HG03135 (cell line): ENCODE results near the gene PKLR.

Source experiments
- ATAC-seq: cut with Tn5 transposase; IDR thresholded peaks from one replicate; pipeline ENCODE4 v1.9.1; 2021; ENCODE audit warnings: mild to moderate bottlenecking, moderate library complexity; ENCODE audit not compliant: unreplicated experiment

Gene PKLR

GRCh38 chr1:155285631-155286044 lies 15.6 kb downstream of the PKLR start:
- no peak for ATAC-seq

- no peak for ATAC-seq
These were observed 16.2 kb downstream of the PKLR start for GRCh38 chr1:155285063-155285462.

- ATAC-seq: no peak
These were observed 16.8 kb downstream of the PKLR start for GRCh38 chr1:155284476-155284875.

GRCh38 chr1:155282488-155283091 lies 18.6 kb downstream of the PKLR start:
- no peak for ATAC-seq

GRCh38 chr1:155279268-155279667 lies 22.0 kb downstream of the PKLR start:
- no peak for ATAC-seq

GRCh38 chr1:155278689-155279160 lies 22.5 kb downstream of the PKLR start:
- ATAC-seq: no peak

- no peak for ATAC-seq
These were observed 23.1 kb downstream of the PKLR start for GRCh38 chr1:155277902-155278688.

GRCh38 chr1:155277070-155277901 lies 24.0 kb downstream of the PKLR start, which contains the start of gene HCN3:
TSS of gene HCN3 (plus strand) at chr1:155277463. CDS start at chr1:155277591, 128 bp downstream.
- peak; percentile 60 for ATAC-seq

GRCh38 chr1:155273343-155274245 lies 27.6 kb downstream of the PKLR start, which contains the start of gene CLK2:
TSS of gene CLK2 (minus strand) at chr1:155273504. CDS start at chr1:155270977, 2,527 bp downstream.
- peak; percentile 79 for ATAC-seq

GRCh38 chr1:155272466-155273342 lies 28.5 kb downstream of the PKLR start:
- peak; percentile 29 for ATAC-seq

- ATAC-seq: no peak
These were observed 31.9 kb downstream of the PKLR start for GRCh38 chr1:155269381-155269780.

- no peak for ATAC-seq
These were observed 32.6 kb downstream of the PKLR start for GRCh38 chr1:155268630-155269029.

- no peak for ATAC-seq
These were observed 33.9 kb downstream of the PKLR start for GRCh38 chr1:155267373-155267772.

GRCh38 chr1:155266553-155266952 lies 34.7 kb downstream of the PKLR start:
- ATAC-seq: no peak

- no peak for ATAC-seq
These were observed 38.2 kb downstream of the PKLR start for GRCh38 chr1:155263067-155263466.

- peak; percentile 90 for ATAC-seq
These were observed 39.2 kb downstream of the PKLR start, which contains the start of gene SCAMP3 for GRCh38 chr1:155261852-155262673. TSS of gene SCAMP3 (minus strand) at chr1:155262360. CDS start at chr1:155262151, 209 bp downstream.

GRCh38 chr1:155261493-155261851 lies 39.8 kb downstream of the PKLR start:
- ATAC-seq: no peak

GRCh38 chr1:155260276-155260675 lies 41.0 kb downstream of the PKLR start:
- ATAC-seq: no peak
